GM12865 (cell line): ENCODE measurements around the gene SRPX2.

ENCODE experiments used
- DNase-seq: peaks from one replicate; pipeline ENCODE4 v3.0.0; 2010; ENCODE audit warnings: low read depth
- H3K4me3 ChIP-seq: 2 replicates; pipeline ENCODE4 v1.5.1; 2011; ENCODE audit warnings: mild to moderate bottlenecking, low read depth, low read length, control low read depth
- CTCF ChIP-seq: IDR thresholded peaks from 2 replicates; pipeline ENCODE4 v1.5.1; 2011; ENCODE audit warnings: low read length, control low read depth, low read depth, inconsistent platforms; ENCODE audit not compliant: insufficient read depth; ENCODE audit errors: missing control alignments

The SRPX2 gene

GRCh38 chrX:100687546-100687945 lies 43.5 kb downstream of the SRPX2 start:
- peak; percentile 47 for DNase-seq
- no peak overlapping the region for H3K4me3 ChIP-seq
- no peak for TF ChIP-seq CTCF

- no peak for TF ChIP-seq CTCF
- H3K4me3 ChIP-seq: no peak overlapping the region
- DNase-seq: no peak
These were observed 51.3 kb downstream of the SRPX2 start for GRCh38 chrX:100695302-100695701.

- H3K4me3 ChIP-seq: no peak overlapping the region
- no peak for DNase-seq
- no peak for TF ChIP-seq CTCF
These were observed 52.0 kb downstream of the SRPX2 start for GRCh38 chrX:100695991-100696390.

GRCh38 chrX:100696699-100697351 lies 52.8 kb downstream of the SRPX2 start:
- no peak overlapping the region for H3K4me3 ChIP-seq
- no peak for DNase-seq
- TF ChIP-seq CTCF: no peak

- TF ChIP-seq CTCF: no peak
- no peak for DNase-seq
- H3K4me3 ChIP-seq: no peak overlapping the region
These were observed 54.6 kb downstream of the SRPX2 start for GRCh38 chrX:100698551-100698950.

GRCh38 chrX:100700809-100701208 lies 56.8 kb downstream of the SRPX2 start:
- H3K4me3 ChIP-seq: no peak overlapping the region
- TF ChIP-seq CTCF: no peak
- DNase-seq: no peak

GRCh38 chrX:100704581-100705203 lies 60.7 kb downstream of the SRPX2 start:
- no peak for TF ChIP-seq CTCF
- H3K4me3 ChIP-seq: no peak overlapping the region
- no peak for DNase-seq
